ENCODE results near the gene ZDHHC11B.
A peak's percentile ranks its signal among the peaks of the same experiment; 100 is the strongest.

ZDHHC11B gene

GRCh38 chr5:673161-673830 lies 111.2 kb downstream of the ZDHHC11B start:
- no peak for DNase-seq (ENCODE audit: low read depth in 2 of 2)

DNA sequence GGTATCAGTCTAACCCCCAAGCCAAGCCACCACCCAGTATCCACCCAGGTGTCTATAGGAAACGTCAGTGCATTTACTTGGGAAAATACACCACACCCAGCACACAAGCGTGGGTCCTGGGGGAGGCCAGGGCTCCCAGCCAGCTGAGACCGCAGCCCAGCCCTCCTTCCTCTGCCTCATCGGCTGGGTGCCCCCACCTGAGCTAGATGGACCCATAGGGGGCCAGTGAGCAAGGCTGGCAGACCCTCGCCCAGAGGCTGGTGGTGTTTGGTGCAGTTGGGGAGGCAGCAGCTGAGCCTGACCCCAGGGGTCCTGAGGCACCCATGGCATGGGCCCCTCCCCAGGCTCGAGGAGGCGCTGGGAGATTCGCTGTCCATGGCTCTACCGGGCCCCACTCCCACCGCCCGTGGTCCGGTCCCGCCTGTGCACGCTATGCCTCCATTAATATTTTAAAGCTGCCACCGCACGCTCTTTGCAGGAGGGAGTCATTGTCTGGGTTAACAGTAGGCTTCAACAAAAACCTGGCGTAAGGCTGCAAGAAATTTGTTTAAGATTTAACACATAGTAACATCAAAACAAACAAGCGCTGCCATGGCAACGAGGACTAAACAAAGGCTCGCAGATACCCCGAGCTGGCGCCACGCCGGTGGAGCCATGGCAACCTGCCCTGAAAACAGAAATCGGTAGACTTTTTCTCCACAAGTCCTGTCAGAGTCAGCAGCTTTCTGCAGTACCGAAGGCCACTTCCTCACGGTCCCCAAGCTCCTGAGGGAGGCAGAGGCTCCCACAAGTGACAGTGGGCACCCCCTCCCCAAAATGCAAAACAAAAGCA lies 112.0 kb downstream of the ZDHHC11B start:
- DNase-seq (ENCODE audit: low read depth in 2 of 2), result peak in 1 of 2 donors; percentile 28

DNA sequence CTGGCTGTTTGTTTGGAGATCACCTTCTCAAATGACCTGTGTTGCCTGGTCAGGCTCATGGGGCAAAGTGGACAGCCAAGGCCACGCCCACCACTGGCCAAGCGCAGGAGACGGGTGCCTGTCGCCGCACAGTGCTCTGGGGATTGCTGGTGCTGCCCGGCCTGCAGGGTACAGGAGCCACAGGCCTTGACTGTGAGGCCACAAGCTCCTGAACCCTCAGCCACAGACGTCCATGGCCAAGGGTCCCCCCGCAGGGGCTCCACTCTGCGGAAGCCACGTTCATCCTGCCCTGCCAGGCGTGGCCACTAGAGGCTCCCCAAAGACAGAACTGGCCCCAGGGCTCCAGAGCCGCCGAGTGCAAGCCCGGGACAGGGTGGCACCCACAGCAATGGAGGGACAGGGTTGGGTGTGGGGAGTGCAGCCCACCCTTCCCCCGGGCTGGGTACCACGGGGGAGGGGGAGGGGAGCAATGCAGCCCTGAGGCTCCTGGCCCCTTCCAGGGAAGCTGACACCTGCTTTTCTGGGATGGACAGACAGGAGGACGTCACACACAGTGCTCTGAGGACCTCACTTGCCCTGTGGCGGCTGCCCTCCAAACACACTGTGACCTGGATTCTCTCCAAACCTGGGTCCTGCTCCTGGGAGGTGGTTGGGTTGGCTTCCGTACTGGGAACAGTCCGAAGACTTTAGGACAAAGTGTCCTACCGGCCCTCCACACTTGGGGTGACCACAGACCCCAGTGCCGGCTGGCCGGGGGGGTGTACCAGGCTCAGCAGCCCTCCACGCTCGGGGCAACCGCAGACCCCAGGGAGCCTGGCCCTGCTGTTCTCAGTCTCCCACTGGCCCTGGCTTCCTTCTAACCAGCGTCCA lies 112.8 kb downstream of the ZDHHC11B start:
- DNase-seq (ENCODE audit: low read depth in 2 of 2), result peak; percentile 25 to 31

- no peak for DNase-seq (ENCODE audit: low read depth in 2 of 2)
Measured at GRCh38 chr5:670396-671270, 113.9 kb downstream of the ZDHHC11B start.

DNA sequence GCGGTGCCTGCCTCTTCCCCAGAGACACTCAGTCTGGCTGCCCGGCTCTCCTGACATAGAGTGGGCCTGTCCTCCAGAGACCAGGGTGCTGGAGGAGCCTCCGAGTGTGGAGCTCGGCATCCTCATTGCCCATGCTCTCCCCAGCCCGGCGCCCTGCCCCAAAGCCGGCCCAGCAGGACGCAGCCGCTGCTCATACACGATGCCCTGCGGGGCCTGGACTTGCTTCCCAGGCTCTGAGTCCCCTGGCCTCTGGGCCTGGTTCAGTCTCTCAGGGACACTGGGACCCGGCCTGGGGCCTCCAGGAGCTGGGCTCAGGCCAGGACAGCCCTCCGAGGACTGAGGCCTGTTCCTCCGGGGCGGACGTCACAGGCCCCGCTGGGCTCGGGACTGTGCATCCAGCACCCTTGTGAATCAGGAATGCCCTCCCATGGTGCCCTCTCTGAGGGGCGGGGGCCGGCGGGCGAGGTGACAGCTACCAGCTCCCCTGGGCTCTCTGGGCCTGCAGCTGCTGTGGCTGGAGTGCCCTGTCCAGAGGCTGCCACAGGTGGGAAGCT lies 114.6 kb downstream of the ZDHHC11B start:
- no peak for DNase-seq (ENCODE audit: low read depth in 2 of 2)

- DNase-seq (ENCODE audit: low read depth in 2 of 2), result no peak
Measured at GRCh38 chr5:669111-669841, 115.3 kb downstream of the ZDHHC11B start.

DNA sequence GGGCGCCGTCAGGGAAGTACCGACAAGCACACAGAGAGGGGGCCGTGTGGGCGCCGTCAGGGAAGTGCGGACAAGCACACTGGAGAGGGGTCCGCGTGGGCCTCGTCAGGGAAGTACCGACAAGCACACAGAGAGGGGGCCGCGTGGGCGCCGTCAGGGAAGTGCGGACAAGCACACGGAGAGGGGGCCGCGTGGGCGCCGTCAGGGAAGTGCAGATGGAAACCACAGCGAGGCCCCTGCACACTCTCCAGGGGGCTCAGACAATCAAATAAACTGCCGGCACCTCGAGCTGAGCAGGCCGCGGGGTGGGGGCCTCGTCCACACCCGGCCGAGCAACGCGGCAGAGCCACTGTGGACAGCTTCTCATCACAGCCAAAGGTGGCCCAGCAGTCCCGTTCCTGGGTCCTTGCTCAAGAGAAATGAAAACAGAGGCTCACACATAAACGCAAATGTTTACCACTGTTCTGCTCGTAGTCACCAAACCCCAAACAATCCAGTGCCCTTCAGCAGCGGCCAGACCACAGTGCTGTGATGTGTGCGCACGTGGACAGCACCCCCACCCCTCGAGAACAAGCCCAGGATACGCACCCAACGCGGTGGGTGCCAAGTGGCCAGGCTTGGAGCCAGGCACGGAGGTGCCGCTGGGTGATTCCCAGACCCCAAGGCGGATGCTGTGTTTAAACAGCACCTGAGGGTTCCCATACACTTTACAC lies 116.1 kb downstream of the ZDHHC11B start:
- no peak for DNase-seq (ENCODE audit: low read depth in 2 of 2)

- DNase-seq (ENCODE audit: low read depth in 2 of 2), result no peak
Measured at GRCh38 chr5:666816-667498, 117.6 kb downstream of the ZDHHC11B start.

- DNase-seq (ENCODE audit: low read depth in 2 of 2), result no peak
Measured at GRCh38 chr5:665956-666711, 118.4 kb downstream of the ZDHHC11B start.

GRCh38 chr5:665541-665955 lies 119.0 kb downstream of the ZDHHC11B start:
- no peak for DNase-seq (ENCODE audit: low read depth in 2 of 2)

- no peak for DNase-seq (ENCODE audit: low read depth in 2 of 2)
Measured at GRCh38 chr5:664994-665360, 119.6 kb downstream of the ZDHHC11B start.

DNA sequence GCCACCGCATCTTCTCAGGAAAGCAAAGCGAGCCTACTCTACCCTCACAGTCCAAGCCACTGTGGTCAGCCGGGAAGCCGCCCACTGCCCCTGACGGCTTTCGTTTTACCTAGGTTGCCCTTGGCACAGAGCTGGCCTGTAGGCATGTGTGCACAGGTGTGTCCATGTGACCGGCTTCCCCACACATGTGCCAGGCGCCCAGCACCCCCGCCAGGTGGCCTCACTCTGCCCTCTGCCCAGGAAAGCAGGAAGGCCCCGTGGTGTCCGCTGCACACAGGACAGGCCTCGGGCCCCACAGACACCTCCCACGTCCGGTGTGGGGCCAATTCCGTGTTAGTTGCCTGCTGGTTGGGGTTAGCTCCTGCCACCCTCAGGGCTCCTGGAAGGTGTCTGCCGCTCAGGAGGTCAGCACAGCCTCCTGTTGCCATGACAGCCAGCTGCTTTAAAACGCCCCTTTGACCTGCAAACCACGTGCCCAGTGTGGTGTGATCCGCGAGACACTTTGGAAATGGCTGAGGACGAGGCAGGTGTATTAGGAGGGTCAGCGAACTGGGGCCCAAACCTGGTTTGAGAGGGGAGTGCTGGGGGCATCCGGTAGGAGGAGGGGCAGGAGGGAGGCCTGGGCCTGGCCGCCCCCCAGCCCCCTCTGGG lies 120.1 kb downstream of the ZDHHC11B start:
- no peak for DNase-seq (ENCODE audit: low read depth in 2 of 2)

- DNase-seq (ENCODE audit: low read depth in 2 of 2), result no peak
Measured at GRCh38 chr5:663436-664342, 120.8 kb downstream of the ZDHHC11B start.

DNA sequence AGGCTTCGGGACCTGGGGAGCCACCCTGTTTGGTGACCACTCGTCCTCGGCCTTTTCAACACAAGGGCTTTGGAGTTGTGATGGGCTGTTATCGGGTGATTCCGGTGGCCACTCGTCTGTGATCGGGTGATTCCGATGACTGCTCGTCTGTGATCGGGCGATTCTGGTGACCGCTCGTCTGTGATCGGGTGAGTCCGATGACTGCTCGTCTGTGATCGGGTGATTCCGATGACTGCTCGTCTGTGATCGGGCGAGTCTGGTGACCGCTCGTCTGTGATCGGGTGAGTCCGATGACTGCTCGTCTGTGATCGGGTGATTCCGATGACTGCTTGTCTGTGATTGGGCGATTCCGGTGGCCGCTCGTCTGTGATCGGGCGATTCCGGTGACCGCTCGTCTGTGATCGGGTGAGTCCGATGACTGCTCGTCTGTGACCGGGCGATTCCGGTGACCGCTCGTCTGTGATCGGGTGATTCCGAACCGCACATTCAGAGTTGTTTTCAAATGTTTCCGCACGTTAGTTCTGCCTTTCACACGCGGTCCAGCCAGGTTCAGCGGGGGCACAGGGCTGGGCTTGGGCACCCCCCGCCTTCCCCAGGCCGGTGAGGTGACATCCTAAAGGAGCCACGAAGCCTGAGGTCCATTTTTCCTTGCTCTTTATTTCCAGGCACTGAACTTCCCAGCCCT lies 121.6 kb downstream of the ZDHHC11B start:
- DNase-seq (ENCODE audit: low read depth in 2 of 2), result no peak

- no peak for DNase-seq (ENCODE audit: low read depth in 2 of 2)
Measured at GRCh38 chr5:661891-662750, 122.4 kb downstream of the ZDHHC11B start.

All from activated CD8-positive, alpha-beta memory T cell treated with anti-CD3 and anti-CD28 coated beads for 4 hours (primary cell).